Thoracic aorta (tissue), 2 donors: ENCODE measurements around the gene AMIGO3. TPM values are rescaled to one million over a fixed set of nuclear protein-coding genes. Genes with fewer than 3 reads are reported as not detected.

Source experiments
- ATAC-seq: fragments of 150-250 bp; one replicate; pipeline ENCODE4 v1.8.0; 2017; ENCODE audit warnings: low read depth; ENCODE audit not compliant: insufficient number of reproducible peaks, low FRiP score
- DNase-seq: peaks from one replicate; pipeline ENCODE4 v3.0.0-alpha.2; 2020; ENCODE audit warnings: low spot score
- H3K27ac ChIP-seq, 2 donors: fragments of 200-600 bp; sonication (generic); 1 replicate in 1 of 2; 2 replicates in 1 of 2; pipeline ENCODE4 v1.5.1; 2016; ENCODE audit warnings: mild to moderate bottlenecking in 2 of 2, moderate library complexity in 2 of 2
- H3K27me3 ChIP-seq: fragments of 200-600 bp; sonication (generic); replicated peaks from 2 replicates; pipeline ENCODE4 v1.6.0; 2016; ENCODE audit warnings: mild to moderate bottlenecking; ENCODE audit not compliant: insufficient read depth
- H3K36me3 ChIP-seq: fragments of 200-600 bp; sonication (generic); one replicate; pipeline ENCODE4 v1.5.1; 2016
- H3K4me1 ChIP-seq, 2 donors: fragments of 200-600 bp; sonication (generic); 1 replicate in 1 of 2; 2 replicates in 1 of 2; pipeline versions ENCODE4 v1.5.1 to v1.6.0; 2016; ENCODE audit warnings: low read depth in 2 of 2, mild to moderate bottlenecking in 1 of 2; ENCODE audit not compliant: control insufficient read depth in 1 of 2
- H3K4me3 ChIP-seq: fragments of 200-600 bp; sonication (generic); 2 replicates; pipeline ENCODE4 v1.5.1; 2016; ENCODE audit warnings: mild to moderate bottlenecking
- H3K9me3 ChIP-seq: fragments of 200-600 bp; sonication (generic); 2 replicates; pipeline ENCODE4 v1.5.1; 2016
- CTCF ChIP-seq: fragments of 200-600 bp; sonication (generic); IDR thresholded peaks from one replicate; pipeline ENCODE4 v1.5.1; 2019; ENCODE audit warnings: antibody characterized with exemption
- total RNA-seq, 2 donors: library from RNA; depleted of rRNA; stranded (reverse); fragments of >200 nt; gene quantifications; one replicate each; pipeline versions ENCODE4 v1.1.0 to v1.2.3, GENCODE V29; 2016

The AMIGO3 gene
- total RNA-seq, 2 donors from 2014 or later: 3.0 to 5.8 TPM

- TF ChIP-seq CTCF: no peak
- ATAC-seq (no peak), DNase-seq (no peak)
- Histone ChIP-seq H3K27me3 (no peaks in the 10 kb centered on the region), H3K9me3 (no peaks in the 10 kb centered on the region), H3K4me3 (no peak overlapping the region), H3K4me1 (no peaks in the 10 kb centered on the region), H3K27ac (no peak overlapping the region), H3K36me3 (peaks cover 34% of the 10 kb centered on the region)
Observed at GRCh38 chr3:49706456-49707112, 12.9 kb downstream of the AMIGO3 start.

- TF ChIP-seq CTCF: no peak
- no peaks in the 10 kb centered on the region for H3K27me3 ChIP-seq
- no peaks in the 10 kb centered on the region for H3K9me3 ChIP-seq
- no peak overlapping the region for H3K4me3 ChIP-seq
- H3K4me1 ChIP-seq: no peaks in the 10 kb centered on the region
- peaks cover 29% of the 10 kb centered on the region for H3K36me3 ChIP-seq
- DNase-seq (no peak), ATAC-seq (no peak)
- H3K27ac ChIP-seq: no peak overlapping the region
Observed at GRCh38 chr3:49705390-49705960, 14.0 kb downstream of the AMIGO3 start.

GRCh38 chr3:49704629-49705028 lies 14.9 kb downstream of the AMIGO3 start:
- Histone ChIP-seq H3K4me1 (no peaks in the 10 kb centered on the region), H3K27ac (no peak overlapping the region), H3K9me3 (no peaks in the 10 kb centered on the region), H3K4me3 (no peak overlapping the region), H3K27me3 (no peaks in the 10 kb centered on the region), H3K36me3 (peaks cover 31% of the 10 kb centered on the region)
- DNase-seq (no peak), ATAC-seq (no peak)
- TF ChIP-seq CTCF: no peak

- peaks cover 32% of the 10 kb centered on the region for H3K36me3 ChIP-seq
Observed at GRCh38 chr3:49703956-49704355, 15.5 kb downstream of the AMIGO3 start.

More at GRCh38 chr3:49703956-49704355, 15.5 kb downstream of the AMIGO3 start:
- no peak for TF ChIP-seq CTCF
- Histone ChIP-seq H3K27ac (no peak overlapping the region), H3K27me3 (no peaks in the 10 kb centered on the region), H3K9me3 (no peaks in the 10 kb centered on the region), H3K4me1 (no peaks in the 10 kb centered on the region), H3K4me3 (no peak overlapping the region)
- ATAC-seq (no peak), DNase-seq (no peak)
